Muscle layer of colon (tissue), 2 donors: Measurements from ENCODE around the gene RGS7.
"Not testable (repeated sequence)": the region's sequence is repeated elsewhere in the genome, so short reads cannot be mapped to it uniquely, and the experiment has no call there.

Experiments used
- H3K27ac ChIP-seq: one replicate; pipeline ENCODE4 v1.7.0; 2013; ENCODE audit warnings: low read depth, mild to moderate bottlenecking, low read length, moderate library complexity
- H3K27me3 ChIP-seq, 2 donors: one replicate each; pipeline ENCODE4 v1.7.0; 2013; ENCODE audit warnings: low read length in 2 of 2, mild to moderate bottlenecking in 2 of 2; ENCODE audit not compliant: insufficient read depth in 2 of 2, control insufficient read depth in 1 of 2
- H3K36me3 ChIP-seq: one replicate; pipeline ENCODE4 v1.7.0; 2013; ENCODE audit warnings: mild to moderate bottlenecking, low read length; ENCODE audit not compliant: insufficient read depth
- H3K4me1 ChIP-seq: one replicate; pipeline ENCODE4 v1.7.0; 2013; ENCODE audit warnings: mild to moderate bottlenecking, low read length; ENCODE audit not compliant: insufficient read depth
- H3K4me3 ChIP-seq, 2 donors: one replicate each; pipeline ENCODE4 v1.7.0; 2013; ENCODE audit warnings: low read length in 2 of 2, low read depth in 1 of 2, mild to moderate bottlenecking in 1 of 2, moderate library complexity in 1 of 2
- H3K9ac ChIP-seq: one replicate; pipeline ENCODE4 v1.7.0; 2013; ENCODE audit warnings: low read length
- H3K9me3 ChIP-seq: one replicate; pipeline ENCODE4 v1.7.0; 2013; ENCODE audit warnings: mild to moderate bottlenecking, low read length
- donor health status: abdominal sarcoma.
- donor health status: Adenocarcinoma of cecum.

RGS7 gene

GRCh38 chr1:241007668-241008067 lies 349.3 kb downstream of the RGS7 start:
- Histone ChIP-seq H3K27ac (no peak overlapping the region), H3K9me3 (no peaks in the 10 kb centered on the region), H3K27me3 (no peaks in the 10 kb centered on the region), H3K4me1 (no peaks in the 10 kb centered on the region), H3K36me3 (no peaks in the 10 kb centered on the region), H3K4me3 (no peak overlapping the region), H3K9ac (no peak overlapping the region)

- no peak overlapping the region for H3K4me3 ChIP-seq
- no peaks in the 10 kb centered on the region for H3K4me1 ChIP-seq
- H3K27ac ChIP-seq, result no peak overlapping the region
- H3K9ac ChIP-seq, result no peak overlapping the region
- no peaks in the 10 kb centered on the region for H3K27me3 ChIP-seq
- H3K9me3 ChIP-seq, result no peaks in the 10 kb centered on the region
- no peaks in the 10 kb centered on the region for H3K36me3 ChIP-seq
Observed at GRCh38 chr1:240999826-241000225, 357.2 kb downstream of the RGS7 start.

GRCh38 chr1:240998441-240999015 lies 358.5 kb downstream of the RGS7 start:
- Histone ChIP-seq H3K27me3 (no peaks in the 10 kb centered on the region), H3K9ac (no peak overlapping the region), H3K36me3 (no peaks in the 10 kb centered on the region), H3K9me3 (no peaks in the 10 kb centered on the region), H3K27ac (no peak overlapping the region), H3K4me1 (no peaks in the 10 kb centered on the region), H3K4me3 (no peak overlapping the region)

GRCh38 chr1:240998024-240998423 lies 359.0 kb downstream of the RGS7 start:
- no peaks in the 10 kb centered on the region for H3K4me1 ChIP-seq
- no peak overlapping the region for H3K9ac ChIP-seq
- no peak overlapping the region for H3K4me3 ChIP-seq
- H3K36me3 ChIP-seq, result no peaks in the 10 kb centered on the region
- no peak overlapping the region for H3K27ac ChIP-seq
- no peaks in the 10 kb centered on the region for H3K9me3 ChIP-seq
- no peaks in the 10 kb centered on the region for H3K27me3 ChIP-seq

- H3K9ac ChIP-seq, result no peak overlapping the region
Observed at GRCh38 chr1:240993004-240993403, 364.0 kb downstream of the RGS7 start.

GRCh38 chr1:240991230-240991629 lies 365.8 kb downstream of the RGS7 start:
- no peaks in the 10 kb centered on the region for H3K9me3 ChIP-seq
- H3K4me1 ChIP-seq, result no peaks in the 10 kb centered on the region
- H3K27ac ChIP-seq, result no peak overlapping the region
- H3K9ac ChIP-seq, result no peak overlapping the region
- H3K27me3 ChIP-seq, result no peaks in the 10 kb centered on the region
- H3K4me3 ChIP-seq, result no peak overlapping the region
- H3K36me3 ChIP-seq, result no peaks in the 10 kb centered on the region

More at GRCh38 chr1:240993004-240993403, 364.0 kb downstream of the RGS7 start:
- Histone ChIP-seq H3K9me3 (no peaks in the 10 kb centered on the region), H3K4me1 (no peaks in the 10 kb centered on the region), H3K36me3 (no peaks in the 10 kb centered on the region), H3K27me3 (no peaks in the 10 kb centered on the region), H3K27ac (no peak overlapping the region), H3K4me3 (no peak overlapping the region)

- no peak overlapping the region for H3K9ac ChIP-seq
- no peaks in the 10 kb centered on the region for H3K36me3 ChIP-seq
- no peaks in the 10 kb centered on the region for H3K9me3 ChIP-seq
- no peak overlapping the region for H3K4me3 ChIP-seq
- no peaks in the 10 kb centered on the region for H3K27me3 ChIP-seq
- no peaks in the 10 kb centered on the region for H3K4me1 ChIP-seq
- H3K27ac ChIP-seq, result no peak overlapping the region
Observed at GRCh38 chr1:240987928-240988327, 369.1 kb downstream of the RGS7 start.

GRCh38 chr1:240985081-240985480 lies 371.9 kb downstream of the RGS7 start:
- H3K36me3 ChIP-seq, result no peaks in the 10 kb centered on the region
- H3K4me1 ChIP-seq, result no peaks in the 10 kb centered on the region
- H3K27ac ChIP-seq, result no peak overlapping the region
- no peaks in the 10 kb centered on the region for H3K27me3 ChIP-seq
- no peaks in the 10 kb centered on the region for H3K9me3 ChIP-seq
- H3K4me3 ChIP-seq, result no peak overlapping the region
- H3K9ac ChIP-seq, result no peak overlapping the region

GRCh38 chr1:240980342-240980741 lies 376.7 kb downstream of the RGS7 start:
- no peak overlapping the region for H3K4me3 ChIP-seq
- H3K36me3 ChIP-seq, result no peaks in the 10 kb centered on the region
- H3K27ac ChIP-seq, result no peak overlapping the region
- H3K9me3 ChIP-seq, result no peaks in the 10 kb centered on the region
- no peaks in the 10 kb centered on the region for H3K4me1 ChIP-seq
- H3K27me3 ChIP-seq, result no peaks in the 10 kb centered on the region
- H3K9ac ChIP-seq, result no peak overlapping the region

- Histone ChIP-seq H3K4me3 (no peak overlapping the region), H3K36me3 (no peaks in the 10 kb centered on the region), H3K27me3 (no peaks in the 10 kb centered on the region), H3K9ac (no peak overlapping the region), H3K4me1 (no peaks in the 10 kb centered on the region), H3K9me3 (no peaks in the 10 kb centered on the region), H3K27ac (no peak overlapping the region)
Observed at GRCh38 chr1:240976685-240977084, 380.3 kb downstream of the RGS7 start.

- Histone ChIP-seq H3K4me3 (no peak overlapping the region), H3K27ac (no peak overlapping the region), H3K9me3 (no peaks in the 10 kb centered on the region), H3K9ac (no peak overlapping the region), H3K36me3 (no peaks in the 10 kb centered on the region), H3K4me1 (no peaks in the 10 kb centered on the region), H3K27me3 (no peaks in the 10 kb centered on the region)
Observed at GRCh38 chr1:240973875-240974274, 383.1 kb downstream of the RGS7 start.

GRCh38 chr1:240972059-240972458 lies 384.9 kb downstream of the RGS7 start:
- not testable (repeated sequence) for H3K4me1 ChIP-seq, H3K27ac ChIP-seq, H3K27me3 ChIP-seq, H3K36me3 ChIP-seq, H3K4me3 ChIP-seq, H3K9ac ChIP-seq, H3K9me3 ChIP-seq
